Stimulated activated CD8-positive, alpha-beta memory T cell treated with anti-CD3 and anti-CD28 coated beads, Interleukin-12 subunit alpha, Interleukin-12 subunit beta, amount 100 ng/mL, for 1 hour (primary cell): ENCODE results near the gene TMEM138.

Experiments
- DNase-seq: peaks from one replicate; pipeline ENCODE4 v3.0.0-alpha.2; 2020; ENCODE audit warnings: low read depth

TMEM138 gene

GRCh38 chr11:61406991-61407728, 45.0 kb downstream of the TMEM138 start:
- no peak for DNase-seq

- DNase-seq = no peak
These were observed 49.4 kb downstream of the TMEM138 start for GRCh38 chr11:61411589-61411988.

- no peak for DNase-seq
These were observed 51.3 kb downstream of the TMEM138 start for GRCh38 chr11:61413496-61413895.

GRCh38 chr11:61414547-61414946, 52.4 kb downstream of the TMEM138 start:
- DNase-seq = no peak

- DNase-seq = no peak
These were observed 53.2 kb downstream of the TMEM138 start for GRCh38 chr11:61415381-61415780.

GRCh38 chr11:61416941-61417340, 54.8 kb downstream of the TMEM138 start:
- DNase-seq = no peak

GRCh38 chr11:61417670-61418069, 55.5 kb downstream of the TMEM138 start:
- no peak for DNase-seq

GRCh38 chr11:61418136-61418535, 56.0 kb downstream of the TMEM138 start:
- DNase-seq = no peak
